Neural cell (in vitro differentiated cells): Measurements from ENCODE around the gene EXOC1. TPM values are rescaled to one million over a fixed set of nuclear protein-coding genes. Genes with fewer than 3 reads are reported as not detected.

ENCODE experiments used
- H2AFZ ChIP-seq: fragments of 200-600, 300-800 bp; sonication (generic), shearing (Covaris generic); 2 replicates; pipeline ENCODE4 v1.6.0; 2014; ENCODE audit warnings: low read depth, mild to moderate bottlenecking, antibody characterized with exemption, low read length, moderate library complexity
- H3F3A ChIP-seq: fragments of 200-600 bp; shearing (Covaris generic); 2 replicates; pipeline ENCODE4 v1.6.1; 2016; ENCODE audit warnings: mild to moderate bottlenecking, moderate library complexity, mixed read lengths, antibody characterized with exemption, low read length; ENCODE audit not compliant: insufficient read depth, poor library complexity, severe bottlenecking
- H3K27ac ChIP-seq: fragments of 200-600, 300-800 bp; sonication (generic), shearing (Covaris generic); 2 replicates; pipeline ENCODE4 v1.5.1; 2014; ENCODE audit warnings: mild to moderate bottlenecking, low read length, moderate library complexity
- H3K27me3 ChIP-seq: fragments of 300-800, 200-600 bp; sonication (generic), shearing (Covaris generic); 2 replicates; pipeline ENCODE4 v1.6.0; 2014; ENCODE audit warnings: mild to moderate bottlenecking, low read depth, low read length, moderate library complexity; ENCODE audit not compliant: insufficient read depth
- H3K36me3 ChIP-seq: fragments of 300-800, 200-600 bp; sonication (generic), shearing (Covaris generic); 2 replicates; pipeline ENCODE4 v1.5.1; 2014; ENCODE audit warnings: mild to moderate bottlenecking, antibody characterized with exemption, low read length, moderate library complexity; ENCODE audit not compliant: insufficient read depth
- H3K4me2 ChIP-seq: fragments of 300-800, 200-600 bp; sonication (generic), shearing (Covaris generic); 2 replicates; pipeline ENCODE4 v1.6.0; 2014; ENCODE audit warnings: mild to moderate bottlenecking, low read length
- H3K4me3 ChIP-seq: fragments of 300-800, 200-600 bp; sonication (generic), shearing (Covaris generic); 2 replicates; pipeline ENCODE4 v1.5.1; 2014; ENCODE audit warnings: mild to moderate bottlenecking, low read length, moderate library complexity
- H3K79me2 ChIP-seq: fragments of 200-600 bp; shearing (Covaris generic); replicated peaks from 2 replicates; pipeline ENCODE4 v1.6.0; 2014; ENCODE audit warnings: mild to moderate bottlenecking, low read length, moderate library complexity; ENCODE audit not compliant: insufficient read depth
- H3K9ac ChIP-seq: fragments of 300-800, 200-600 bp; sonication (generic), shearing (Covaris generic); 2 replicates; pipeline ENCODE4 v1.6.1; 2016; ENCODE audit warnings: mild to moderate bottlenecking, low read length, mixed read lengths
- H3K9me2 ChIP-seq: fragments of 200-600 bp; shearing (Covaris generic); 2 replicates; pipeline ENCODE4 v1.6.1; 2016; ENCODE audit warnings: mild to moderate bottlenecking, low read length, mixed read lengths; ENCODE audit not compliant: insufficient read depth
- H3K9me3 ChIP-seq: fragments of 200-600, 300-800 bp; sonication (generic), shearing (Covaris generic); 2 replicates; pipeline ENCODE4 v1.6.1; 2016; ENCODE audit warnings: mild to moderate bottlenecking, mixed run types, low read length, moderate library complexity, mixed read lengths
- H4K20me1 ChIP-seq: fragments of 200-600 bp; shearing (Covaris generic); 2 replicates; pipeline ENCODE4 v1.6.1; 2016; ENCODE audit warnings: mild to moderate bottlenecking, mixed run types; ENCODE audit not compliant: insufficient read depth
- EP300 ChIP-seq: fragments of 450-650 bp; conservative IDR thresholded peaks from 2 replicates; pipeline ENCODE4 v1.6.1; 2014; ENCODE audit warnings: antibody characterized with exemption, mild to moderate bottlenecking, moderate library complexity; ENCODE audit not compliant: poor library complexity, severe bottlenecking
- EZH2 ChIP-seq: fragments of 200-600, 300-800 bp; shearing (Covaris generic), sonication (generic); IDR thresholded peaks from 2 replicates; pipeline ENCODE4 v1.6.1; 2014; ENCODE audit warnings: antibody characterized with exemption, low read length, borderline replicate concordance, mild to moderate bottlenecking; ENCODE audit not compliant: insufficient read depth, poor library complexity, severe bottlenecking
- MXI1 ChIP-seq: fragments of 450-650 bp; conservative IDR thresholded peaks from 2 replicates; pipeline ENCODE4 v1.6.1; 2014; ENCODE audit warnings: antibody characterized with exemption, mild to moderate bottlenecking; ENCODE audit not compliant: poor library complexity, severe bottlenecking
- POLR2AphosphoS5 ChIP-seq: IDR thresholded peaks from 2 replicates; pipeline ENCODE4 v1.6.1; 2012
- RAD21 ChIP-seq: fragments of 450-650 bp; conservative IDR thresholded peaks from 2 replicates; pipeline ENCODE4 v1.6.1; 2014; ENCODE audit warnings: antibody characterized with exemption, mild to moderate bottlenecking, moderate library complexity
- SMC3 ChIP-seq: fragments of 450-650 bp; conservative IDR thresholded peaks from 2 replicates; pipeline ENCODE4 v1.6.1; 2014; ENCODE audit warnings: antibody characterized with exemption, mild to moderate bottlenecking, moderate library complexity; ENCODE audit not compliant: poor library complexity
- TAF1 ChIP-seq: IDR thresholded peaks from 2 replicates; pipeline ENCODE4 v1.6.1; 2012; ENCODE audit warnings: low read depth
- polyA plus RNA-seq: library from polyadenylated mRNA; depleted of rRNA; stranded (reverse); fragments of >200 nt; gene quantifications from 2 replicates; pipeline ENCODE4 v1.2.3, GENCODE V29; 2014
- TF ChIP-seq, protein P1 (sequence below): IDR thresholded peaks from 2 replicates; pipeline ENCODE4 v1.6.1; 2012; ENCODE audit warnings: borderline replicate concordance
- TF ChIP-seq, protein P2 (sequence below): fragments of 450-650 bp; IDR thresholded peaks from 2 replicates; pipeline ENCODE4 v1.5.1; 2014; ENCODE audit warnings: antibody characterized with exemption, mild to moderate bottlenecking, moderate library complexity; ENCODE audit not compliant: poor library complexity, severe bottlenecking

EXOC1 gene
- polyA plus RNA-seq, 1 donor from 2014 or later: 106 TPM

DNA sequence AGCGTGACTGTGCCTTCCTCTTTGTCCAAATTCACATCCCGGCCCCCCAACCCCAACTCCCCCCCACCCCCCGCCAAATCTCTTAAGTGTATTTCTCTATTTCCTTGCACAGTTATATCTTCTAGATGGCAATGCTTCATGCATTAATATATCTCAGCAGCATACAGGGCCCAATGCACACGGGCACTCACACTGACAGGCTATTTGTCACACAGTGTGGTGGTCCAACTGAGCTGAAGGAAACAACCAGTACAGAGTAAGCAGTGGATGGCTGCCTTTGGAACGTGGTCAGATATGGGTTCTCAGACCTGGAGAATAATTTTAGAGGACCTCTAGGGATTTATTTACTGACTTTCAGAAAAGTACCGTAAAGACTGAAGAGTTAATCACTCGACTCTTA lies 681 bp downstream of the EXOC1 start:
- no peaks in the 10 kb centered on the region for H3F3A ChIP-seq
- no peaks in the 10 kb centered on the region for H3K9me3 ChIP-seq
- H3K9me2 ChIP-seq: no peaks in the 10 kb centered on the region
- peak overlapping the region; percentile 78 for H2AFZ ChIP-seq
- peak overlapping the region; percentile 97 for H3K4me3 ChIP-seq
- peaks cover 28% of the 10 kb centered on the region for H3K79me2 ChIP-seq
- H3K27ac ChIP-seq: peak overlapping the region; percentile 75
- H3K9ac ChIP-seq: peak overlapping the region; percentile 92
- peak overlapping the region; percentile 99 for H3K4me2 ChIP-seq
- TF ChIP-seq EP300: no peak
- TF ChIP-seq, protein P1, sequence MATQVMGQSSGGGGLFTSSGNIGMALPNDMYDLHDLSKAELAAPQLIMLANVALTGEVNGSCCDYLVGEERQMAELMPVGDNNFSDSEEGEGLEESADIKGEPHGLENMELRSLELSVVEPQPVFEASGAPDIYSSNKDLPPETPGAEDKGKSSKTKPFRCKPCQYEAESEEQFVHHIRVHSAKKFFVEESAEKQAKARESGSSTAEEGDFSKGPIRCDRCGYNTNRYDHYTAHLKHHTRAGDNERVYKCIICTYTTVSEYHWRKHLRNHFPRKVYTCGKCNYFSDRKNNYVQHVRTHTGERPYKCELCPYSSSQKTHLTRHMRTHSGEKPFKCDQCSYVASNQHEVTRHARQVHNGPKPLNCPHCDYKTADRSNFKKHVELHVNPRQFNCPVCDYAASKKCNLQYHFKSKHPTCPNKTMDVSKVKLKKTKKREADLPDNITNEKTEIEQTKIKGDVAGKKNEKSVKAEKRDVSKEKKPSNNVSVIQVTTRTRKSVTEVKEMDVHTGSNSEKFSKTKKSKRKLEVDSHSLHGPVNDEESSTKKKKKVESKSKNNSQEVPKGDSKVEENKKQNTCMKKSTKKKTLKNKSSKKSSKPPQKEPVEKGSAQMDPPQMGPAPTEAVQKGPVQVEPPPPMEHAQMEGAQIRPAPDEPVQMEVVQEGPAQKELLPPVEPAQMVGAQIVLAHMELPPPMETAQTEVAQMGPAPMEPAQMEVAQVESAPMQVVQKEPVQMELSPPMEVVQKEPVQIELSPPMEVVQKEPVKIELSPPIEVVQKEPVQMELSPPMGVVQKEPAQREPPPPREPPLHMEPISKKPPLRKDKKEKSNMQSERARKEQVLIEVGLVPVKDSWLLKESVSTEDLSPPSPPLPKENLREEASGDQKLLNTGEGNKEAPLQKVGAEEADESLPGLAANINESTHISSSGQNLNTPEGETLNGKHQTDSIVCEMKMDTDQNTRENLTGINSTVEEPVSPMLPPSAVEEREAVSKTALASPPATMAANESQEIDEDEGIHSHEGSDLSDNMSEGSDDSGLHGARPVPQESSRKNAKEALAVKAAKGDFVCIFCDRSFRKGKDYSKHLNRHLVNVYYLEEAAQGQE: no peak
- TF ChIP-seq MXI1: no peak
- H3K36me3 ChIP-seq: no peaks in the 10 kb centered on the region
- H3K27me3 ChIP-seq: no peaks in the 10 kb centered on the region
- no peaks in the 10 kb centered on the region for H4K20me1 ChIP-seq

DNA sequence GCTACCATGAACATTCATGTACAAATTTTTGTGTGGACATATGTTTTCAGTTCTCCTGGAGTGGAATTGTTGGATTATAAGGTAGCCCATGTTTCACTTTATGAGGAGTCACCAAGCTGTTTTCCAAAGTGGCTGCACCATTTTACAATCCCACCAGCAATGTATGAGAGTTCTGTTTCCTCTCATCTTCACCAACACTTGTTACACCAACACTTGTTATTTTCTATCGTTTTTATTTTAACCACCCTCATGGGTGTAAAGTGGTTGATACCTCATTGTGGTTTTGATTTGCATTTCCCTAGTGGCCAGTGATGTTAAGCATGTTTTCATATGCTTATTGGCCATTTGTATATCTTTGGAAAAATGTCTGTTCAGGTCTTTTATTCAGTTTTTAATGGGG lies 4.1 kb downstream of the EXOC1 start:
- no peaks in the 10 kb centered on the region for H3K9me2 ChIP-seq
- H3K9me3 ChIP-seq: no peaks in the 10 kb centered on the region
- no peak overlapping the region for H3K27ac ChIP-seq
- TF ChIP-seq EZH2 (no peak), RAD21 (no peak)
- TF ChIP-seq, protein P2, sequence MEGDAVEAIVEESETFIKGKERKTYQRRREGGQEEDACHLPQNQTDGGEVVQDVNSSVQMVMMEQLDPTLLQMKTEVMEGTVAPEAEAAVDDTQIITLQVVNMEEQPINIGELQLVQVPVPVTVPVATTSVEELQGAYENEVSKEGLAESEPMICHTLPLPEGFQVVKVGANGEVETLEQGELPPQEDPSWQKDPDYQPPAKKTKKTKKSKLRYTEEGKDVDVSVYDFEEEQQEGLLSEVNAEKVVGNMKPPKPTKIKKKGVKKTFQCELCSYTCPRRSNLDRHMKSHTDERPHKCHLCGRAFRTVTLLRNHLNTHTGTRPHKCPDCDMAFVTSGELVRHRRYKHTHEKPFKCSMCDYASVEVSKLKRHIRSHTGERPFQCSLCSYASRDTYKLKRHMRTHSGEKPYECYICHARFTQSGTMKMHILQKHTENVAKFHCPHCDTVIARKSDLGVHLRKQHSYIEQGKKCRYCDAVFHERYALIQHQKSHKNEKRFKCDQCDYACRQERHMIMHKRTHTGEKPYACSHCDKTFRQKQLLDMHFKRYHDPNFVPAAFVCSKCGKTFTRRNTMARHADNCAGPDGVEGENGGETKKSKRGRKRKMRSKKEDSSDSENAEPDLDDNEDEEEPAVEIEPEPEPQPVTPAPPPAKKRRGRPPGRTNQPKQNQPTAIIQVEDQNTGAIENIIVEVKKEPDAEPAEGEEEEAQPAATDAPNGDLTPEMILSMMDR: no peak
- H3K36me3 ChIP-seq: peaks cover 5% of the 10 kb centered on the region
- H3K9ac ChIP-seq: no peak overlapping the region
- no peaks in the 10 kb centered on the region for H3F3A ChIP-seq
- H2AFZ ChIP-seq: no peak overlapping the region
- peaks cover 33% of the 10 kb centered on the region for H3K79me2 ChIP-seq
- no peak overlapping the region for H3K4me2 ChIP-seq
- no peaks in the 10 kb centered on the region for H3K27me3 ChIP-seq
- no peaks in the 10 kb centered on the region for H4K20me1 ChIP-seq
- no peak overlapping the region for H3K4me3 ChIP-seq

DNA sequence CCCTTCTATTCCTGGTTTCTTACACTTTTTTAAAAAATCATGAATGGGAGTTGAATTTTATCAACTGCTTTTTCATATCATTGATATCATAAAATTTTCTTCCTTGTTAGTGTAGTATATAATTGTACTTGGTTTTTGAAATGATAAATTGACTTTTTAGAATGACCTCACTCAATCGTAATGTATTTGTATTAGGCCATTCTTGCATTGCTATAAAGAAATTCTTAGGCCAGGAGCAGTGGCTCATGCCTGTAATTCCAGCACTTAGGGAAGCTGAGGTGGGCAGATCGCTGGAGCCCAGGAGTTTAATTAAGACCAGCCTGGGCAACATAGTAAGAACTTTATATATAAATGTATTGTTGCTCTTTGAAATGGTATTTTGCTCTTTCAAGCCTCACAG lies 6.3 kb downstream of the EXOC1 start:
- Histone ChIP-seq H3K27me3 (no peaks in the 10 kb centered on the region), H4K20me1 (no peaks in the 10 kb centered on the region), H3K36me3 (peaks cover 5% of the 10 kb centered on the region), H2AFZ (no peak overlapping the region), H3K4me3 (no peak overlapping the region), H3K4me2 (no peak overlapping the region), H3K79me2 (peaks cover 29% of the 10 kb centered on the region), H3K9ac (no peak overlapping the region), H3K27ac (no peak overlapping the region), H3F3A (no peaks in the 10 kb centered on the region), H3K9me2 (no peaks in the 10 kb centered on the region), H3K9me3 (no peaks in the 10 kb centered on the region)
- TF ChIP-seq RAD21: no peak
- TF ChIP-seq, protein P1: no peak
- TF ChIP-seq SMC3: no peak
- TF ChIP-seq POLR2AphosphoS5: no peak
- TF ChIP-seq EP300: no peak
- no peak for TF ChIP-seq MXI1
- no peak for TF ChIP-seq TAF1
- TF ChIP-seq, protein P2: no peak
- no peak for TF ChIP-seq EZH2
